Right cardiac atrium (tissue), 5 donors: Measurements from ENCODE around the gene NEK11. TPM values are rescaled to one million over a fixed set of nuclear protein-coding genes. Genes with fewer than 3 reads are reported as not detected.

Source experiments
- ATAC-seq, 2 donors: fragments of 200-7000 bp; cut with Tn5 transposase; one replicate each; pipeline versions ENCODE4 v1.8.0 to v1.9.1; 2020; ENCODE audit warnings: moderate library complexity in 2 of 2, mild to moderate bottlenecking in 1 of 2
- DNase-seq, 3 donors: peaks; one replicate each; pipeline ENCODE4 v3.0.0-alpha.2; 2020
- H3K27ac ChIP-seq: one replicate; pipeline ENCODE4 v1.5.1; 2013; ENCODE audit warnings: mild to moderate bottlenecking, low read length, control low read depth, moderate library complexity
- H3K27me3 ChIP-seq: one replicate; pipeline ENCODE4 v1.6.1; 2013; ENCODE audit not compliant: control insufficient read depth, insufficient read depth
- H3K4me1 ChIP-seq: one replicate; pipeline ENCODE4 v1.6.1; 2013; ENCODE audit warnings: low read length; ENCODE audit not compliant: control insufficient read depth, insufficient read depth
- H3K4me3 ChIP-seq: one replicate; pipeline ENCODE4 v1.5.1; 2013; ENCODE audit warnings: low read length, control low read depth
- H3K9me3 ChIP-seq: one replicate; pipeline ENCODE4 v1.6.1; 2013; ENCODE audit warnings: low read length; ENCODE audit not compliant: control insufficient read depth
- WGBS: extraction: QIAGEN DNeasy Blood & Tissue Kit; methylation state at CpG from one replicate; pipeline ENCODE4 v1.1.7; 2013; 5-methylcytosine and 5-hydroxymethylcytosine counted together
- intact Hi-C, 4 donors: fragments of 100-400 bp; cut with DNase I; formaldehyde crosslinking; loops; one replicate each; pipeline versions ENCODE4 v1.11.0 to v1.14.0; 2022 to 2023
- long read RNA-seq, 4 donors: library from polyadenylated mRNA; unstranded; transcript quantifications; one replicate each; pipeline ENCODE4 v2.0.0, GENCODE V29; 2020 to 2021
- polyA plus RNA-seq: library from polyadenylated mRNA; stranded (reverse); fragments of 200-250 nt; gene quantifications from one replicate; pipeline ENCODE4 v1.2.3, GENCODE V29; 2013
- total RNA-seq, 4 donors: library from RNA; stranded (reverse); fragmentation: NEBNext Ultra II Directional; extraction: Animal tissue kit (Norgen Biotek cat#: 25700); gene quantifications; one replicate each; pipeline ENCODE4 v1.2.1, GENCODE V29; 2021
- donor health status: healthy with polysubstance abuse.
- donor health status: DM: no; HTN: yes; CAD: no.
- donor health status: DM: no; HTN: no; CAD: no.
- donor health status: DM: no; HTN: yes; CAD: no; lungs with severe emphysema.
- donor health status: DM: yes; HTN: yes; CAD: no.

The NEK11 gene
- total RNA-seq (1 to 10 TPM; 2.3 to 3.6 (median 2.6) TPM), polyA plus RNA-seq (1.1 TPM)
- long read RNA-seq, donor 1, partial matches to known transcripts = 1 of 11 reads
- long read RNA-seq, donor 1, other reads (novel, unspliced or antisense) = 8 of 11 reads
- long read RNA-seq, donor 2, partial matches to known transcripts = 0 of 2 reads
- long read RNA-seq, donor 2, other reads (novel, unspliced or antisense) = 1 of 2 reads
- long read RNA-seq, donor 3, transcript NEK11-202 (18 exons, 2,914 nt) = major isoform, 5 of 12 reads
- long read RNA-seq, donor 3, partial matches to known transcripts = 3 of 12 reads
- long read RNA-seq, donor 3, other reads (novel, unspliced or antisense) = 4 of 12 reads
- long read RNA-seq, donor 4, partial matches to known transcripts = 0 of 3 reads
- long read RNA-seq, donor 4, other reads (novel, unspliced or antisense) = 2 of 3 reads

DNA sequence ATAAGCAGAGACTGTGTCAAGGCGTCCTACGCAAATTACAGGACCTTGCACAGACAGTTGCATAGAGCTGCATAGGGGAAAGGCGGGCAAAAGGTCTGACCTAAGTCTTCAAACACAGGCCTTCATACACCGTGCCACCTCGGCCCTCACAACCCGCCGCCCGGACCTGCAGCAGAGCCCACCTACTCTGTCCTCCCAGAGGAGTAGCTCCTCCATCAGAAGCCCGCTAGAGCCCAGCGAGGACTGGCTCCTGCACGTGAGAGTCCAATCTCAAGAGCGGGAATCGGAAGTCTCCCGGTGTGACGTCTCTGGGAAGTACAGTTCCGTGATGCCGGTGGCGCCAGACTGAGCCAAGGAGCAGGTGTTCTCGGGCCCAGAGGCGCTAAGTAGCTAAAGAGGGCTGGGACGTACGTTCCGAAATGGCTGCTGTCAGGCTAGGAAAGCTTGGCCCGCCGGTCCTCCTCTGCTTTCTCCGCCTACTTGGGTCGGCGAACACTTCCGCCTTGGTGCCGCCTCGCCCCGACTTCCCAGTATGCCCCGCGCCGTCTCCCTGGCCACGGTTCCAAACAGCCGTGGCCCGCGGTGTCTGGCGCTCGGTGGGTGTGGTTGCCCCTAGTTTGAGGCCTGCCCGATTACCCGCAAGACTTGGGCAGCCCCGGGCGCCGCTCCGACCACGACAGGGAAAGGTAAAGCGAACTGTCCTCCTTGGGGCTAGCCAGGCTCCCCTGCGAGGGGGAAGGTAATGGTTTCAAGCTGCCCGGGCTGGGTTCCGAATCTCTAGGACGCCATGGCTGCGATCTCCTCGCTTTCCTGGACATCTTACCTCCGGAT lies at the start of gene NEK11, which contains the start of gene ASTE1:
TSS of gene NEK11 (plus strand) at position 557 of the 831 bp plus-strand sequence. CDS start 2,832 bp downstream, outside the sequence.
TSS of gene ASTE1 (minus strand) at position 505 of the 831 bp plus-strand sequence. CDS start 1,519 bp downstream, outside the sequence.
- H3K27me3 ChIP-seq = no peaks in the 10 kb centered on the region
- WGBS = under 1% methylated on average over 56 of the region's 56 CpGs
- ATAC-seq (peak; percentile 99 to 100), DNase-seq (peak; percentile 92 to 97 (median 95))
- H3K27ac ChIP-seq = peak within 1 kb of the TSS; percentile 87
- H3K9me3 ChIP-seq = no peaks in the 10 kb centered on the region
- peak within 1 kb of the TSS; percentile 85 for H3K4me3 ChIP-seq
- H3K4me1 ChIP-seq = no peaks in the 10 kb centered on the region
- intact Hi-C loops = no loop called here

DNA sequence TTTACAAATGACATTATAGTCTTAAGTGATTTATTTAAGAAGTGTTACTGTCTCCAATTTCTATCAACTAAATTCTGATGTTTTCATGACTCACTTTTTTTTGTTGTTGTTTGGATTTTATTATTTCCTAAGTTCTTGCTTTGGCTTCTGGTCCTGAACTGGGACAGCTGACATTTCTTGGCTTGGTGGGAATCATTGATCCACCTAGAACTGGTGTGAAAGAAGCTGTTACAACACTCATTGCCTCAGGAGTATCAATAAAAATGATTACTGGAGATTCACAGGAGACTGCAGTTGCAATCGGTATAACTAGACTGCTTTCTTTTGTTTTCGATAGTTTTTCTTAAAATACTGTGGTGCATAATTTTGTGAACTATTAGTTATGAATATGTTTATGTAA lies 47.6 kb upstream of the NEK11 start:
- Histone ChIP-seq H3K27ac (no peak overlapping the region), H3K4me3 (no peak overlapping the region), H3K9me3 (no peaks in the 10 kb centered on the region), H3K4me1 (no peaks in the 10 kb centered on the region), H3K27me3 (no peaks in the 10 kb centered on the region)
- WGBS = 96% methylated on average over 2 of the region's 2 CpGs
- ATAC-seq = no peak
- DNase-seq = no peak
- intact Hi-C loops = no loop called here

DNA sequence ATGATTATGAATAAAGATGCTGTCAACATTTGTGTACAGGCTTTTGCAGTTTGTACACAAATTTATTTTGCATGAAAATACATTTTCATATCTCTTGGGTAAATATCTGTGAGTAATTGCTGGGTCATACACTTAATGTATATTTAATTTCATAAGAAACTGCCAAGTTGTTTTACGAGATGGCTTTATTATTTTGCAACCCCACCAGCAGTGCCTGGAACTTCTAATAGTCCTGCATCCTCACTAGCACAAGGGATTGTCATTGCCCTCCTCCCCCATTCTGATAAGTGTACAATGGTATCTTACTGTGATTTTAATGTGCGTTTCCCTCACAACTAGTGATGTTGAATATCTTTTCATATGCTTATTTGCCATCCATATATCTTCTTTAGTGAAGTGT lies 45.2 kb upstream of the NEK11 start:
- no peak overlapping the region for H3K4me3 ChIP-seq
- H3K4me1 ChIP-seq = no peaks in the 10 kb centered on the region
- ATAC-seq = no peak
- H3K9me3 ChIP-seq = no peaks in the 10 kb centered on the region
- DNase-seq = no peak
- H3K27me3 ChIP-seq = no peaks in the 10 kb centered on the region
- intact Hi-C loops = no loop called here
- 86% methylated on average over 2 of the region's 2 CpGs for WGBS
- H3K27ac ChIP-seq = no peak overlapping the region

DNA sequence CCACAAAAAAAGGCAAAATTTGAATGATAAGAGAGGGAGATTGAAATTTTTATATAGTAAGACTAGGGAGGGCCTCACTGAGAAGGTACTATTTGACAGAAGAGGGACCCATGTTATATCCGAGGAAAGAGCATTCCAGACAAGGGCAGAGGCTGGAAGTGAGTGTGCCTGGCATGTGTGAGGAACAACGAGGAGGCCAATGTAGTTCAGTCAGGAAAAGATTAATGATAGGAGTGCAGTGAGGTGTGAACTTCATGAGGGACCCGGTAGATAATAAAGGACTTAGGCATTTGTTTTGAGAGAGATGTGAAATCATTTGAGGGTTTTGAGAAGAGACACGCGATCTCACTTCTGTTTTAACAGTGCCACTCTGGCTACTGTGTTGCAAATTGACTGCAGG lies 36.4 kb upstream of the NEK11 start:
- DNase-seq (no peak), ATAC-seq (no peak)
- intact Hi-C loops = no loop called here
- Histone ChIP-seq H3K27ac (no peak overlapping the region), H3K27me3 (no peaks in the 10 kb centered on the region), H3K4me3 (no peak overlapping the region), H3K9me3 (no peaks in the 10 kb centered on the region), H3K4me1 (no peaks in the 10 kb centered on the region)
- 58% methylated on average over 5 of the region's 5 CpGs for WGBS

GRCh38 chr3:130991126-130991525 lies 35.6 kb upstream of the NEK11 start:
- H3K4me3 ChIP-seq = no peak overlapping the region
- ATAC-seq (no peak), DNase-seq (no peak)
- H3K4me1 ChIP-seq = no peaks in the 10 kb centered on the region
- H3K27me3 ChIP-seq = no peaks in the 10 kb centered on the region
- no peak overlapping the region for H3K27ac ChIP-seq
- WGBS = 97% methylated on average over 5 of the region's 5 CpGs
- H3K9me3 ChIP-seq = no peaks in the 10 kb centered on the region
- intact Hi-C loops = no loop called here

- intact Hi-C loops = no loop called here
- H3K27me3 ChIP-seq = no peaks in the 10 kb centered on the region
- no peak overlapping the region for H3K4me3 ChIP-seq
- ATAC-seq (no peak), DNase-seq (no peak)
- H3K9me3 ChIP-seq = no peaks in the 10 kb centered on the region
- whole genome bisulfite sequencing = 87% methylated on average over 3 of the region's 3 CpGs
- H3K4me1 ChIP-seq = no peaks in the 10 kb centered on the region
- H3K27ac ChIP-seq = no peak overlapping the region
Observed at GRCh38 chr3:130992344-130992743, 34.3 kb upstream of the NEK11 start.

DNA sequence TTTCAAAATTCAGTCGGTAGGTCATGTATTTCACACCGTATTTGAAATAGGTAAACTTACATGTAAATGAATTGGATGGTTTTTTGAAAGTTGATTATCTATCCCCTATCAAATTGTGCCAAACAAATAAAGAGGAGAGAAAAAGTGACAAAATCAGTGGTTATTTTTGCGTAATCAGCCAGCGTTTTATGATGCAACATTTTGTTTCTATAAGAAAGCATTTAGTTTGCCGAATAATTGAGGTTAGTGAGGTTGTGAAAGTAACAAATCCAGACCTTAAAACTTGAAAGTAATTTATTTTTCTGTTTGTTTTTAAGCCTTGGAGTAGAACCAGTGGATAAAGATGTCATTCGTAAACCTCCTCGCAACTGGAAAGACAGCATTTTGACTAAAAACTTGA lies 29.4 kb upstream of the NEK11 start:
- H3K9me3 ChIP-seq = no peaks in the 10 kb centered on the region
- DNase-seq (no peak), ATAC-seq (no peak)
- 92% methylated on average over 7 of the region's 7 CpGs for WGBS
- H3K27me3 ChIP-seq = no peaks in the 10 kb centered on the region
- H3K4me1 ChIP-seq = no peaks in the 10 kb centered on the region
- no peak overlapping the region for H3K27ac ChIP-seq
- intact Hi-C loops = no loop called here
- H3K4me3 ChIP-seq = no peak overlapping the region

DNA sequence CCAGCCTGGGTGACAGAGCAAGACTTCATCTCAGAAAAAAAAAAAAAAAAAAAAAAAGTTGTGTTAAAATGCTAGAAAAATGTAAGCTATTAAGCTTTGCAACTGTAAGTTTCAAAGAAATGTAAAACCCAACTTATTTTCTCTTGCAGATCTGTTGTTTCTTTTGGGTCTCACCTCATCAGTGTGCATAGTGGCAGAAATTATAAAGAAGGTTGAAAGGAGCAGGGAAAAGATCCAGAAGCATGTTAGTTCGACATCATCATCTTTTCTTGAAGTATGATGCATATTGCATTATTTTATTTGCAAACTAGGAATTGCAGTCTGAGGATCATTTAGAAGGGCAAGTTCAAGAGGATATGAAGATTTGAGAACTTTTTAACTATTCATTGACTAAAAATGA lies 25.6 kb upstream of the NEK11 start:
- intact Hi-C loops = no loop called here
- no peak for ATAC-seq
- H3K9me3 ChIP-seq = no peaks in the 10 kb centered on the region
- no peaks in the 10 kb centered on the region for H3K4me1 ChIP-seq
- H3K27ac ChIP-seq = no peak overlapping the region
- no peak for DNase-seq
- WGBS = 79% methylated on average over 1 of the region's 1 CpG
- H3K27me3 ChIP-seq = no peaks in the 10 kb centered on the region
- H3K4me3 ChIP-seq = no peak overlapping the region

DNA sequence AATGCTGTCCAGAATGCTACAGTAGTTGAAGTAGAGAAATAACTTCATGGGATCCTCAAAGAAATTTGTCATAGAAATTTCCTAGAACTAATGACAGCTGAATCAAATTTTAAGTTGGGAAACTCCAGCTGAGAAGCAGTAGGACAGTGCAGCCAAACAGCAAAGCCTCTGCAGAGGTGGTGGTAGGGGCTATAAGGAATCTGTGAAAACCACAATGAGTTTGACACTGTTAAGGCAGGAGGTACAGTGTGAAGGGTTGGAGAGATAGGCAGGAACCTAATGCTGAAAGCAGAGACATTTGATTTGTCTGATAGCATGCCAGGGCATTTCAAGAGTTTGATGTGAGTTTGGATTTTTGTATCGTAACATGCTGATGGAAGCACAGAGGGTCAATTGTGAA lies 22.1 kb upstream of the NEK11 start:
- DNase-seq (no peak), ATAC-seq (no peak)
- intact Hi-C loops = no loop called here
- 91% methylated on average over 1 of the region's 1 CpG for WGBS
- Histone ChIP-seq H3K9me3 (no peaks in the 10 kb centered on the region), H3K27me3 (no peaks in the 10 kb centered on the region), H3K4me1 (no peaks in the 10 kb centered on the region), H3K27ac (no peak overlapping the region), H3K4me3 (no peak overlapping the region)

DNA sequence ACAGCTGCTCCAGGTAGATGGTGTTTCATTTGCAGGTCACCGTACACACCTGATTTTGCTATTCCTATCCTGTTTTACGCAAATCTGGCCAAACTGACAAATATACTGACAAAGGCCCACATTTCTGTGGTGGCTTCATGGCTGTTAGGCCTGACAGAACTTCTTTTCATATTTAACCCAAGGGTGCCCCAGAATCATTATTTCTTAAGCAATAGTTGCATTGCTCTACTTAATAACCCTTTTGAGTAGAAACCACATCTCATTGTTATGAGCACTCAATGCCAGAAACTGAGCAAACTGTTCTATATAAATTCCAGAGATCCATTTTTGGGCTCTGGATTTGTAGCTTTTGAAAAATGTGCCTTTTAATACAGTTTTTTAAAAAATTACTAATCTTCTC lies 19.4 kb upstream of the NEK11 start:
- DNase-seq (no peak), ATAC-seq (no peak)
- intact Hi-C loops = no loop called here
- no peaks in the 10 kb centered on the region for H3K4me1 ChIP-seq
- H3K9me3 ChIP-seq = no peaks in the 10 kb centered on the region
- no peak overlapping the region for H3K4me3 ChIP-seq
- WGBS = 95% methylated on average over 2 of the region's 2 CpGs
- no peaks in the 10 kb centered on the region for H3K27me3 ChIP-seq
- H3K27ac ChIP-seq = no peak overlapping the region

- ATAC-seq (no peak), DNase-seq (no peak)
- H3K4me3 ChIP-seq = no peak overlapping the region
- no peaks in the 10 kb centered on the region for H3K27me3 ChIP-seq
- no peaks in the 10 kb centered on the region for H3K4me1 ChIP-seq
- 96% methylated on average over 2 of the region's 2 CpGs for WGBS
- intact Hi-C loops = no loop called here
- no peaks in the 10 kb centered on the region for H3K9me3 ChIP-seq
- no peak overlapping the region for H3K27ac ChIP-seq
Observed at GRCh38 chr3:131007782-131008181, 18.9 kb upstream of the NEK11 start.
